ENCODE data around the gene L3MBTL4.
"Not testable (repeated sequence)": the region's sequence is repeated elsewhere in the genome, so short reads cannot be mapped to it uniquely, and the experiment has no call there.

L3MBTL4 gene

GRCh38 chr18:6414723-6415417 is at the start of gene L3MBTL4:
Gene L3MBTL4, minus strand, starts transcription at chr18:6414911. Its CDS starts 103,286 bp downstream, at chr18:6311625.
- DNase-seq = peak; percentile 54

- DNase-seq = no peak
These were observed 37.5 kb upstream of the L3MBTL4 start for GRCh38 chr18:6452194-6452593.

- DNase-seq = no peak
These were observed 34.5 kb upstream of the L3MBTL4 start for GRCh38 chr18:6449213-6449612.

- no peak for DNase-seq
These were observed 29.9 kb upstream of the L3MBTL4 start for GRCh38 chr18:6444466-6445228.

GRCh38 chr18:6441200-6441599 is 26.5 kb upstream of the L3MBTL4 start:
- DNase-seq = no peak

- no peak for DNase-seq
These were observed 23.5 kb upstream of the L3MBTL4 start for GRCh38 chr18:6437937-6438818.

GRCh38 chr18:6435731-6436130 is 21.0 kb upstream of the L3MBTL4 start:
- DNase-seq = no peak

GRCh38 chr18:6434987-6435709 is 20.4 kb upstream of the L3MBTL4 start:
- no peak for DNase-seq

GRCh38 chr18:6434481-6434880 is 19.8 kb upstream of the L3MBTL4 start:
- no peak for DNase-seq

GRCh38 chr18:6431659-6432318 is 17.1 kb upstream of the L3MBTL4 start:
- DNase-seq = no peak

- no peak for DNase-seq
These were observed 14.2 kb upstream of the L3MBTL4 start for GRCh38 chr18:6428851-6429395.

- DNase-seq = no peak
These were observed 12.6 kb upstream of the L3MBTL4 start for GRCh38 chr18:6427286-6427685.

- no peak for DNase-seq
These were observed 8.6 kb upstream of the L3MBTL4 start for GRCh38 chr18:6423289-6423688.

GRCh38 chr18:6414118-6414722 is 491 bp downstream of the L3MBTL4 start:
- DNase-seq = peak; percentile 31

GRCh38 chr18:6413579-6414117 is 1.1 kb downstream of the L3MBTL4 start:
- no peak for DNase-seq

GRCh38 chr18:6412933-6413472 is 1.7 kb downstream of the L3MBTL4 start:
- DNase-seq = no peak

- DNase-seq = no peak
These were observed 3.3 kb downstream of the L3MBTL4 start for GRCh38 chr18:6411382-6411781.

GRCh38 chr18:6409933-6410332 is 4.8 kb downstream of the L3MBTL4 start:
- no peak for DNase-seq

GRCh38 chr18:6408543-6408942 is 6.2 kb downstream of the L3MBTL4 start:
- not testable (repeated sequence) for DNase-seq

- no peak for DNase-seq
These were observed 7.7 kb downstream of the L3MBTL4 start for GRCh38 chr18:6406910-6407470.
